ENCODE measurements around the gene BEND5. TPM values are rescaled to one million over a fixed set of nuclear protein-coding genes. Genes with fewer than 3 reads are reported as not detected.

BEND5 gene
- total and polyA plus RNA-seq, 2 of the 4 experiments (the other 2 are of a cell fraction): 1.1 to 1.3 TPM

GRCh38 chr1:48743480-48743879, 33.2 kb downstream of the BEND5 start:
- Histone ChIP-seq H2AK5ac (ENCODE audit: low read depth, low read length) (no peak overlapping the region), H3K4me2 (ENCODE audit: low read depth, low read length) (no peak overlapping the region), H4K91ac (ENCODE audit: insufficient read depth, low read depth, low read length) (no peak overlapping the region), H3K9me1 (ENCODE audit: insufficient read depth, low read length) (no peaks in the 10 kb centered on the region), H3K56ac (ENCODE audit: extremely low read depth, insufficient read depth, low read length) (no peak overlapping the region), H2BK5ac (ENCODE audit: low read depth, low read length, poor library complexity, severe bottlenecking) (no peak overlapping the region), H3K18ac (ENCODE audit: low read depth, low read length) (no peak overlapping the region), H4K20me1 (ENCODE audit: insufficient read depth, low read length) (no peaks in the 10 kb centered on the region), H3K14ac (replicated peaks; ENCODE audit: low read depth, low read length) (no peak overlapping the region), H2BK15ac (ENCODE audit: low read depth, low read length) (no peak overlapping the region), H2AK9ac (replicated peaks; ENCODE audit: low read depth, low read length, poor library complexity) (no peak overlapping the region), H4K5ac (ENCODE audit: low read depth, low read length) (no peak overlapping the region), H4K8ac (ENCODE audit: low read depth in 2 of 2, low read length in 2 of 2) (no peak overlapping the region), H3K36me3 (ENCODE audit: control insufficient read depth, insufficient read depth, low read length) (no peaks in the 10 kb centered on the region; the same call in 1 of the 2 replicates), H3K27ac (ENCODE audit: insufficient read depth, low read length) (no peak overlapping the region), H3K4me1 (ENCODE audit: control insufficient read depth, insufficient read depth, low read length) (no peaks in the 10 kb centered on the region), H3K27me3 (ENCODE audit: control insufficient read depth, insufficient read depth, low read length) (no peaks in the 10 kb centered on the region), H3K4ac (ENCODE audit: low read depth, low read length) (no peak overlapping the region), H2BK20ac (ENCODE audit: low read depth, low read length) (no peak overlapping the region), H3K79me1 (ENCODE audit: low read depth in 1 of 2, low read length in 2 of 2) (no peaks in the 10 kb centered on the region), H3K9ac (ENCODE audit: low read depth, low read length) (no peak overlapping the region), H2AFZ (replicated peaks; ENCODE audit: low read length, poor library complexity) (no peak overlapping the region), H3K23ac (ENCODE audit: low read depth, low read length) (no peak overlapping the region), H3K4me3 (ENCODE audit: insufficient read depth, low read depth, low read length) (no peak overlapping the region), H3K9me3 (ENCODE audit: control insufficient read depth, insufficient read depth, low read length) (no peaks in the 10 kb centered on the region), H2BK120ac (ENCODE audit: low read depth, low read length) (no peak overlapping the region)
- dilution Hi-C loops (cut with HindIII; ENCODE audit: low sequenced_read_pairs, unreplicated experiment): no loop called here
- ChIA-PET CTCF (no interaction called here), POLR2A (ENCODE audit: unreplicated experiment) (no interaction called here)
- ATAC-seq (ENCODE audit: low read depth): no peak
- intact Hi-C loops (cut with micrococcal nuclease): no loop called here
- TF ChIP-seq RFX5 (IDR thresholded peaks at IDR 0.05; ENCODE audit: low read depth, low read length) (no peak), CHD1 (IDR thresholded peaks at IDR 0.05; ENCODE audit: low read depth, low read length) (no peak)
- no TSS peak for BruUV-seq (replicated peaks)
- no peak for DNase-seq
- in situ Hi-C loops (cut with MboI; ENCODE audit: low sequenced_read_pairs): no loop called here
